GM12873 (cell line): Measurements from ENCODE around the gene MRPS23.

Experiments
- CTCF ChIP-seq: IDR thresholded peaks from 2 replicates; pipeline ENCODE4 v1.5.1; 2012; ENCODE audit warnings: low read depth, mild to moderate bottlenecking, moderate library complexity, low read length, control low read depth; ENCODE audit not compliant: insufficient read depth; ENCODE audit errors: missing control alignments

Gene MRPS23

DNA sequence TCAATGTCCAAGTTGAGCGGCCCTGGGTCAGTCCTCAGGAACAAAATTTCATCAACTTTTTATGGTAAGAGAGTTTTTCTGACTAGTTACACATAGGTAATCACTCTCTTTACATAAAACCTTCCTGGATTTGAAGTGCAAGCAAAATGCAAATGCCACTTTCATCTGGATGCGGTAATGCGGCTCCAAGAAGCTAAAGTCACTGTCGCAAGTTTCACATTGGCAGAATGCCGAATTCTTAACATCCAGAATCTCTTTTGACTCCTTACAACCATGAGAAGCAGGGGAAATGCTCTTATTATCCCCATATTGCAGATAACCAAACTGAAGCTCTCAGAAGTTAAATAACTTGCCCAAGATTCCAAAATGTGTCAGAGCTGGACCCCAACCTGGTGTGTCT, 30.0 kb downstream of the MRPS23 start:
- TF ChIP-seq CTCF: no peak

GRCh38 chr17:57819285-57819684, 30.6 kb downstream of the MRPS23 start:
- TF ChIP-seq CTCF: no peak

DNA sequence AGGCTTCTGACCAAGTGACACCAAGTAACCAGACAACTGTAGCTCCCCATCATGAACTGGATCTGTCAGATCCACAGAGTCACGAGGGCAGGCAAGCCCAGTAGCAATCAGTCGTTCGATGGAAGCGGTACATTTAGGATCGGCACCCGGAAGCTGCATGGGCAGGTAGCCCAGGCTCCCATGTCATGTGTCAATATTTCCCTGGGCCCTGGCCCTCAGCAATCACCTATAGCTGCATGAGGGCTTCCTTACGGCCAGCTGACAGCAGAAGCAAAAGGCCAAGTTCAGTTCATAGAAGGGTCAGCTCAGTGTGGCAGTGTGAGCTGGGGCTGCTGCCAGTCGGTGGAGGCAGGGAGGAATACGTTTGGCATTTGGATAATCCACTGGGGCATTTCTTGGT, 31.8 kb downstream of the MRPS23 start:
- TF ChIP-seq CTCF: no peak

GRCh38 chr17:57817299-57817698, 32.5 kb downstream of the MRPS23 start:
- no peak for TF ChIP-seq CTCF

DNA sequence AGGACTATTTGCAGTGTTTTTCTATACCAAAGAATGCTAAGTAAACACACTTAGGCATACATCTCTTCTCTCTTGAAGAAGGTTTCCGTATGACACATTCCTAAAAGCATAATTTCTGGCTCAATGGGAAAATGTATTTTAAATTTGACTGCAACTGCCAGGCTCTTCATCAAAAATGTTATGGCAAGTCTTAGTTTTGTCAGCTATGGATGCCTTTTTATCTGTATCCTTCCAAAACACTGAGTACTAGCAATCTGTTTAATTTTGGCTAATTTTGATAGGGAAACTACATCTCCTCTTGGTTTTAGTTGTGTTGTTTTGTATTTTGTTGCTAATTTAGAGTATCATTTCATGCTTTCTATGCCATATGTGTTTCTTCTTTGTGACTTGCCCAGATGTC, 35.4 kb downstream of the MRPS23 start:
- no peak for TF ChIP-seq CTCF

- no peak for TF ChIP-seq CTCF
Measured at GRCh38 chr17:57811638-57812280, 38.1 kb downstream of the MRPS23 start.

DNA sequence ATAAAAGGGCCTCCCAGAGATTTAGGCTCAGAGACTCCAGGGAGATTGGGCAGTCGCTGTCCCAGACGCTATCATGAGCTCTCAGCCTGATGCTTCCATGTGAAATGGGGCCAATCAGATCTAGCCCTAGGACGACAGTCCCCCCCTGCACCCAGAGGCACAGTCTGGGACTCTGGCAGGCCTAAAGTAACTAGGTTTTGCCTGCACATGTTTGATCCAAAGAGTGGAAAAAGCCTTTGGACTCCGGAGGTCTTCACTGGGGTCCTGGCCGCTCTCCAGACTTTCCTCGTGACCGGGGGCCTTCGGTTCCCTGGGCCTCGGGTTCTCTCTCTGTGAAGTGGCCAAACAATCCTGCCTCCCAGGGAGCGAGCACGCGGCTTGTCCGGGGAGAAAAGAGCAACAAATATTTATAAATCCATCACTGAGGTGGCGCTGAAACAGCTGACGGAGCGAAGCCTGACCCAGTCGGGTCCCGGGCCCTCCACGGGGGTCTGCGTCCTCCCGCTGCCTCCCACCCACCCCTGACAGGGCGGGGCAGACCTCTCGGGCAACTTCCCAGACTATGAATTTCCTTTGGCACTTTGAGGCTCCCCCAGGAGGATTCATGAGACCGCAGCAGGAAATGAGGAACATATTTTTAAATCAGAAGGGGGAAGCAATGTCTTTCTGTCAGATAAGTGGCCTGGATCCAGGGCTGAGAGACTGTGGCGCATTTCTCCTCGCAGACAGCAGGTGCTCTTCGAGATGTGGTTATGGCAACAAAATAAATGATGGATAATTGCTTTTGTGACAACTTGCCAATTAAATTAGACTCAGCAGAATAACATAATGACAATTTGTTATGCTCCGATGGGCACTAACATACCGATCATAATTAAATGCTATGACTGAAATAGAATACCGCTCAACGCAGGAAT, 38.9 kb downstream of the MRPS23 start:
- TF ChIP-seq CTCF: no peak
